ENCODE results near the gene ZNF710.
"Not testable (repeated sequence)": the region's sequence is repeated elsewhere in the genome, so short reads cannot be mapped to it uniquely, and the experiment has no call there.

The ZNF710 gene

GRCh38 chr15:89967881-89968280 lies 33.2 kb upstream of the ZNF710 start:
- CTCF ChIA-PET: no interaction called here
- TF ChIP-seq CTCF (IDR thresholded peaks at IDR 0.05; ENCODE audit: control extremely low read depth, extremely low read depth, low read depth, missing control alignments): no peak
- no peak for DNase-seq (ENCODE audit: extremely low spot score)
- POLR2A ChIA-PET: no interaction called here

GRCh38 chr15:89971592-89971997 lies 29.5 kb upstream of the ZNF710 start:
- peak; percentile 51 for TF ChIP-seq CTCF (IDR thresholded peaks at IDR 0.05; ENCODE audit: control extremely low read depth, extremely low read depth, low read depth, missing control alignments)
- CTCF ChIA-PET: interaction anchor here (0.7 to 2.1 kb wide), 20 partner anchors 9 to 222 kb away, joined by 3 to 11 read pairs (median 4); partner anchors contain the start of gene IDH2
- POLR2A ChIA-PET: no interaction called here
- DNase-seq (ENCODE audit: extremely low spot score): peak; percentile 73

GRCh38 chr15:89972085-89972484 lies 29.0 kb upstream of the ZNF710 start:
- DNase-seq (ENCODE audit: extremely low spot score): no peak
- ChIA-PET CTCF (interaction anchor here (0.6 to 2.1 kb wide), 20 partner anchors 8 to 360 kb away, joined by 3 to 11 read pairs (median 4); partner anchors contain the start of gene IDH2), POLR2A (no interaction called here)
- TF ChIP-seq CTCF (IDR thresholded peaks at IDR 0.05; ENCODE audit: control extremely low read depth, extremely low read depth, low read depth, missing control alignments): no peak

- TF ChIP-seq CTCF (IDR thresholded peaks at IDR 0.05; ENCODE audit: control extremely low read depth, extremely low read depth, low read depth, missing control alignments): no peak
- POLR2A ChIA-PET: no interaction called here
- no peak for DNase-seq (ENCODE audit: extremely low spot score)
- CTCF ChIA-PET: interaction anchor here (1.0 to 2.3 kb wide), 5 partner anchors 9 to 215 kb away, joined by 3 to 14 read pairs (median 5); no protein-coding TSS in a partner anchor
Measured at GRCh38 chr15:89975482-89976245, 25.5 kb upstream of the ZNF710 start.

- no peak for TF ChIP-seq CTCF (IDR thresholded peaks at IDR 0.05; ENCODE audit: control extremely low read depth, extremely low read depth, low read depth, missing control alignments)
- no peak for DNase-seq (ENCODE audit: extremely low spot score)
- POLR2A ChIA-PET: no interaction called here
- CTCF ChIA-PET: interaction anchor here (1.0 to 1.4 kb wide), 3 partner anchors 12 to 38 kb away, joined by 3 to 5 read pairs (median 3); no protein-coding TSS in a partner anchor
Measured at GRCh38 chr15:89976246-89976600, 24.9 kb upstream of the ZNF710 start.

- CTCF ChIA-PET; DNase-seq (ENCODE audit: extremely low spot score); POLR2A ChIA-PET: not testable (repeated sequence)
Measured at GRCh38 chr15:89977836-89978235, 23.3 kb upstream of the ZNF710 start.

- no peak for DNase-seq (ENCODE audit: extremely low spot score)
- POLR2A ChIA-PET: interaction anchor here (0.7 kb wide), 1 partner anchor 269 kb away, joined by 8 read pairs; no protein-coding TSS in a partner anchor
- TF ChIP-seq CTCF (IDR thresholded peaks at IDR 0.05; ENCODE audit: control extremely low read depth, extremely low read depth, low read depth, missing control alignments): no peak
- CTCF ChIA-PET: interaction anchor here (1.4 to 2.2 kb wide), 2 partner anchors 39 to 91 kb away, joined by 3 to 4 read pairs; no protein-coding TSS in a partner anchor
Measured at GRCh38 chr15:89978914-89979313, 22.2 kb upstream of the ZNF710 start.
